Stimulated activated CD4-positive, alpha-beta T cell treated with anti-CD3 and anti-CD28 coated beads, Interleukin-1b, Interleukin-23, amount 100 ng/mL, for 1 hour (primary cell): Measurements from ENCODE around the gene BHLHE23.
A peak's percentile ranks its signal among the peaks of the same experiment; 100 is the strongest.

Experiments used
- DNase-seq, 2 donors: peaks; one replicate each; pipeline ENCODE4 v3.0.0-alpha.2; 2020; ENCODE audit warnings: low read depth in 2 of 2

BHLHE23 gene

DNA sequence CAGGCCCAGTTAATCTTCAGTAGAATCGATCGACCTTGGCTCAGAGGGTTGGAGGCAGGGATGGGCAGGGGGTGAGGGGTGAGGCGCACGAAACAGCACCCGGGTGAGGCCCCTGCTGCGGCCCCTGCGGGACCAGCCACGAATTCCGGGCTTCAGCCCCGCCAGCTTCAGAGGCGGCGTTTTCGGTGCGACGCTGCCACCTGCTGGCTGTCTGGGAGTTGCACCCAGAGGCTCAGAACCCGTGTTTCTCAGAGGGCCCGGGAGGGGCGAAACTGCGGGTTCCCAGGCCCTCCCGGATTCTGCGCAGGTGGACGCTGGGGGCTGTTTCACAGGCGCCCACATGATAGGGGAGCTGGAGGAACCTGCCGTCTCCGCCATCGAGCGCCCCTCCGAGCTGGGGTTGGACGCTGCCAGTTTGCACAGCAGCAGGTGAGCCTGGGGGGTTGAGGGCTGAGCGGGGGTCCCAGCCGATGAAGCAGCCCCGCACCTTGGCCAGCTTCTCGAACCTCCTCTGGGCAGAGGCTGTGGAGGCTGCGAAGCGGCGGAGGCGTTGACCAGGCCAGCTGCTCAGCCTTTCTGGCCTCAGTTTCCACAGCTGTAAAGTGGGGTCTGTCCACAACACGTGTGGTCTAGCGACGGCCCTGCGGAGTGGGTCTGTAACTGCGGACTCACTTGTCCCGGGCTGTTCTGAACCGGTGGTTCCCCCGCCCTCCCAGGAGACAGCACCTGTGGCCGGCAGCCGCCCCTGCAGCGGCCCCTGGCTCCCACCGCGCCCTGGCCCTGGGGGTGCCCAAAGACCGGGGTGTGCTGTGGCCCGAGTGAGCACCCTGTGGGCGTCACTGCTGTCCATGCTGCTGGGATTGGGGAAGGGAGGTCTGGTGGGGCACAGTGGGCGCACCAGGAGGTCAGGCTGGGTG, 2.5 kb upstream of the BHLHE23 start:
- peak; percentile 58 to 82 for DNase-seq

DNA sequence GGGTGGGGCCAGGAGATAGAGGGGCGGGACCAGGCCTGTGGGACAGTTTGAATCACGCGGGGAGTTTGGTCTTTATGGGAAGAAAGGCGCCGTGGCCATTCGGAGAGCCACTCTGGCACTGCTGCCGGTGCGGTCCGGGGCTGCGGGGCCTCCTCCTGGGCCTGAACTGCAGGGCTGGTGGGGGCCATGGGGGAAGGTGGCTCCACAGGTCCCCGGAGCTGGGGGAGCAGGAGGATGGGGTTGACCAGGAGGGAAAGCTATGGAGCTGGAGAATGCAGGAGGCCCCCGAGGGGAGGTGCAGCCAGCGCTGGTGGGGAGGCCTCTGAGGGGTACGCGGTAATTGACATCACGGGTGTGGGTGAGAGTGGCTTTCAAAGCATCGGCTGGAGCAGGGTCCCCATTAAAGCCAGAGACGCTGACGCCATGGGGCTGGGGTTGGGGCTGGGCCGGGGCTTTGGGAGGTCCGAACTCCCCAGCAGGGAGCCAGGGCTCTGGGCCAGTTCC, 1.8 kb upstream of the BHLHE23 start:
- no peak for DNase-seq

DNA sequence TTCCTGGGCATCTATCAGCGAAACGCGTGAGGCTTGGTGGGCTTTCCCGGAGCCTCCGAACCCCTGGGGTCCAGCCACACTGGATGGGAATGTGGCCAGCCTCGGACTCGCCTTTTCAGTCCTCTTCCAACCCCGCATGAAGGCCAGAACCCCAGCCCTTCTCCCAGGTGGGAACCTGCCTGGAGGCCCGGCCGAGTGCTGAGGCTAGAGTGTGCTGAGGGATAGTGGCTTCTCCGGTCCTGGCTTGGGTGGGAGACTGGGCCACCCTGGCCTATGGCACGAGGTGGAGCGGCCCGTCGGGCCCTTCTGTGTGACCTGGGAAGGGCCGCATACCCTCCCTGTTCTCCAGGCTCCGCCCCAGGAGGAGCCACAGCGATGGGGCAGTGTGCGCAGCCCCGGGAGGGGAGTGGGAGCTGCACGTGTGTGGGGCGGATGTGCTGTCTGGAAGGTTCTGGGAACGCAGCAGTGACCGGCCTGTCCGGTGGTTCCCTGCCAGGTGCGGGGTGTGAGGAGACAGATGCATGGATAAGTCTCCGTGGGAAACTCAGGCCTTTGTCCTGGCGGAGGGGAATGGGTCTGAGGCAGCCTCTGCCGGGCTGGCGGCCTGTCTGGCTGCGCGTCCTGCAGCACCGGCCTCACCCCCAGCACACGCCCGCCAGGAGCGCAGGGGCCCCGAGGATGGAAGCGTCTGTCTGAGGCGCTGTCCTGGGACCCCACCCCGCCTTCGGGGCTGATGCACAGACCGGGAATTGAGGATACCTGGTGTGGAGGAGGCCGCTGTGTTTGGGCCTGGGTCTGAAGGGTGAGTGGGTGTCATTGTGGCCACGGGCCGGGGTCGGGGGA, 1.1 kb upstream of the BHLHE23 start:
- no peak for DNase-seq

DNA sequence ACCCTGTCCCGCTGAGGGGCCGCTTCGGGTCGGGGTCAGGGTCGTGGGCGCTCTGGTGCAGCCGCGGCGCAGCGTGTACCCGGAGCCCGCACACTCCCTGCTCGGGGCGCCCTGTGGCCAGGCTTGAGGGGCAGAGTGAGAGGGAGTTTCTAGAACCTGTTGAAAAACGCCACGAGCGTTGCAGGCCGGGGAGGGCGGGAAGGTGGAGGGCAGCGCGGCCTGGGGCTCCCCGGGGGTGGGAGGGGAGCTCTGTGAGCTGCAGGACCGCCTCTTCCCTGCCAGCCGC, 539 bp upstream of the BHLHE23 start:
- no peak for DNase-seq

DNA sequence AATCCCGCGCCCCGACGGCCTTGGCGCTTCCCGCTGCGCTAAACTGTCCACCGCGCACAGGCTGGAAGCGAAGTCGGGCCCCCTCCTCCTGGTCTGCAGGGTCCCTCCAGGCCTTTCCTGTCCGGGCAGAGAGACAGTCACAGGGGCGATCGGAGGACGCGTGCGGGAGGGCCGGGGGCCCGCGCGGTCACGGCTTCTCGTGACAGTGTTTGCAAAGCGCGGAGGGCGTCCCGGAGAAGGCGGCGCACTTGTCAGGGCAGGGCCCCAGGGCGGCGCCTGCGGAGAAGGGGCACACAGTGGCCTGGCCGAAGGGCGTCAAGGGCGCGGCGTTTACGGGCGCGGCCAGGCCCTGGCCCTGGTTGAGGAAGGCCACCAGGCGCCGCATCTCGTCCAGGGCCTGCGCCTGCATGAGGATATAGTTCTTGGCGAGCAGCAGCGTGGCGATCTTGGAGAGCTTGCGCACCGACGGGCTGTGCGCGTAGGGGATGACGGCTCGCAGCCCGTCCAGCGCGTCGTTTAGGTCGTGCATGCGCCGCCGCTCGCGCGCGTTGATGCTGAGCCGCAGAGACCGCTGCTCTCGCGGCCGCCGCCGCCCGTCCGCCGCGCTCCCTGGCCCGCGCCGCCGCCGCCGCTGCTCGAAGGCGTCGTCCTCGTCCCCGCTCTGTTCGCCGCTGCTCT, 763 bp downstream of the BHLHE23 start:
- no peak for DNase-seq

DNA sequence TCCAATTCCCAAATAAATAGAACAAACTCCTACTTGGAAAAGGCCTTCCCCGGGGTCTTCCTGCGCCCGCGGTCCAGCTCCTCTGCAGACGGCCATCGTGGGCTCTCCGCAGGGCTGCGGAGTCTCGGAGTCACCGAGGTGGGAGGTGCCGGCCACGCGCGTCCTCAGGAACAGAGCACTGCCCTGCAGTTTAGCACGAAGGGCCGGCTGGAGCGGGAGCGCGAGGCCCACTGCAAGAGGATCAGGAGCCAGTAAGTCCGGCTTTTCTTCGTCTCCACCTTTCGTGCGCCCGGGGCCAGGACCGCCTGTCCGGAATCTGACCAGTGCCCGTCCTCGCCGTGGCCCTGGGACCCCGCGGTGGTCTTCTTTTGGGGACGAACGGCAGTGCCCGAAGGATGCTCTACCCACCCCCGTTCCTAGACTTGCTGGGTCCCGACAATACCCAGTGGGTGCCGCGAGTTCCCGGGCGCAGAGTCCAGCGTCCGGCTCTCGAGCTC, 1.4 kb downstream of the BHLHE23 start:
- DNase-seq, result no peak

DNA sequence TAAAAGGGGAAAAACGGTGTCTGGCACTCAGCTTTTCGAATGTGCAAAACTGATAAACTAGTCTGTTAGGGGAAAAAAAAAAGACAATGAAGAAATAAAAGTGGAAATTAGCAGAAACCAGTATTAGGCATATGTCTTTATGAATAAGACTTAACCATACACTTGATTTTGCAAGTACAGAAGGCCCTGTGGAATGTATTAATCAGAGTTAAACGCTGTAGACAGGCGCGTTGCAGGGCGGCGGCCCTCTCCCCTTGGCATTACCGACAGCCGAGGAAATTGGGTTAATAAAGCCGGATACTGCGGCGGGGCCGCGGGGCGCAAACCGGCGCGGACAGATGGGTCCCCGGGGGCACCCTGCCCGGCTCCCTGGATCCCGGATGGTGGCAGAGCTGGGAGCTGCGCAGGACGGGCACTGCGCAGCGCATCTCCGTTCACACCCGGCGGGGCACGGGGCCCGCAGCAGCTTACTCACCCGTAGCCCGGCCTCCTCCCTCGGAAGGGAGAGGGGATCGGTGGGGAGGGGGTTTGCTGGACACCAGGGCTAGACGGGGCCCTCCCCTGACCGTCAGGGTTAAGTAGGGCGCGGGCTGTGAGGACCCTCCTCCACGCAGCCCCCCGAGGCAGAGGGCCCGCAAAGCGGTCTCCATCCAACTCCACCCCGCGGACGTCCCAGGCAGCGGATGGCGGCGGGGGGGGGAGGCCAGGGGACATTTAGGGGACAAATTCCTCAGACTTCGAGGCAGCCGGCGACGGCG, 2.0 kb downstream of the BHLHE23 start:
- no peak for DNase-seq

DNA sequence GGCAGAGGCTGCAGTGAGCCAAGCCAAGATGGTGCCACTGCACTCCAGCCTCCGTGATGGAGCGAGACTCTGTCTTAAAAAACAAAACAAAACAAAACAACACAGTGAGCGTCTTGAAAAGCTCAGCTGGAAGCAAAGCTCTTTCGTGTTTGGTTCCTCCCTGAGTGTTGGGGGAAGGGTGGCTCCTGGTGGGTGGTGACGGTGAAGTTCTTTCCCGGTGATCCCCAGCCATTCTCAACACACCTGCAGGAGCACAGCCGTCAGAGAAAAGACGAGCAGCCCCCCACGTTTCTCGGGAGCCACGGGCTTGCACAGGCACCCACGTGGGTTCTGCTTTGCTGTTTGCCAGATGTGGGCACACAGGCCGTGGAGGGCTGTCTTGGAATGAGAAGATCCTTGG, 3.2 kb downstream of the BHLHE23 start:
- DNase-seq, result no peak

DNA sequence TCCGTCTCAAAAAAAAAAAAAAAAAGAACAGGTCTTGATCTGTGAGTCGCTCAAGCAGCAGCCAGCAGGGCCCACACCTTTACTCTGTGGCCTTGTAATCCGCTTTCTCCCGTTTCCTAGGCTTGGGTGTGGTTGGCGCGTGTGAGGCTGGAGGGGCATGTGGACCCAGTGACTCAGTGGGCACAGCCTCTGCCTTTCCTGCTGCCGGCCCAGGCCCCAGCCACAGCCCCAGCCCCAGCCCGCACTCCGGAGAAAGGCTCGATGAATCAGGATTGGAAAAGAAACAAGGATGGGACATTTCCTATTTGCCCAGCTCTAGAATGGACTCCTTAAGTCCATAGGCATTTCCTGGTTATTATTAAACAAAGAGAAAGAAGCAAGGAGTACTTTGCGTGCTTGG, 4.3 kb downstream of the BHLHE23 start:
- no peak for DNase-seq

DNA sequence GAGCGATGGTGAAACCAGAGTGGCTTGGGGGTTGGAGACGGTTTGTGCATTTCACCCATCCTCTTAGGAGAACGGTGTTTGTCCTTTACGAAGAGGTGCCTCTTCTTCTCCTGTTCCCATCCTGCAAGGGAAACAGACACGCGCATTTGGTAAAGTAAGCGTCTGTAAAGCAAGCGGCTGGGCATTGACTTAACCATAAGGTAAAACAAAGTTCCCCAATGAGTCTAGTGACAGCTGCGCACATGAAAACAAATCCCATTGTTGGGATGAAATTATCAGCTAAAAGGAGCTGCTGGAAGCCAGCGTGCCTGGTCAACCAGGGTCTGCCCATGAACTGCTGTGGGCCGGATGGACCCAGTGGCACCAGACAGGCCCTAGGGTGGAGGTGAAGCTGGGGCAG, 5.8 kb downstream of the BHLHE23 start:
- no peak for DNase-seq

DNA sequence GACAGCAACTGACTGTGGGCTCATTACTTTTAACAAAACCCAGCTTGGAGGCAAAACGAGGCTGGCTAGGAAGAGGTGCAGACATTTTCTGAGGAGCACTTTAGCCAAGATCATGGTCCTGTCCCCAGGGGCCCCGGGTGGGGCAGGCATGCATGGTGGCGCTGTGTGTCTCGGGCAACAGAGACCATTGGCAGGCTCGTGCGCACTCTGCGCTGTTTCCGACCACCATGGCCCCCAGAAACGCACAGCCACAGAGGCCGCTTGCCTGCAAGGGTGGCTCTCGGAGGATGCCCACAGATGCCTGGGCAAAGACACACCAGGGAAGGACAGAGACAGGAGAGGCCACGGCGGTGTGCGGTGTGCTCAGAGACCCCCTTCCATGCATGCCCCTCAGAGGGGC, 6.7 kb downstream of the BHLHE23 start:
- no peak for DNase-seq

DNA sequence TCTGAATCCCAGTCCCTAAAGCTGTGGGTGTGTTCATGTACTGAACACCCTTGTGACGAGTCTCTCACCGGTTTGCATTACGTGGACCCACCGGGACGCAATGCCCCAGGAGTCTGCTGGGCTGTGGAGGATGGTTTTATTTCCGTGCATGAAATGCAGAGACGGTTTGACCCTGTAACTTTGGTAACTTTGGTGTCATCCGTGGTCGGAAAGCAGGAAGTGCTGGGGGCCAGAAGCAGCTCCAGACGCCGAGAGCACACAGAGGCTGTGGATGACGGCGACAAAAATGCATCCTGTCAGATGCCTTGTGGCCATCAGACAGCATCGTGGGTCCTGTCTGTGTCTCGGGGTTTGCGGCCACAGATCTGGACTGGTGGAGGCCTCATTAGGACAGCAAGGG, 7.2 kb downstream of the BHLHE23 start:
- DNase-seq, result no peak

DNA sequence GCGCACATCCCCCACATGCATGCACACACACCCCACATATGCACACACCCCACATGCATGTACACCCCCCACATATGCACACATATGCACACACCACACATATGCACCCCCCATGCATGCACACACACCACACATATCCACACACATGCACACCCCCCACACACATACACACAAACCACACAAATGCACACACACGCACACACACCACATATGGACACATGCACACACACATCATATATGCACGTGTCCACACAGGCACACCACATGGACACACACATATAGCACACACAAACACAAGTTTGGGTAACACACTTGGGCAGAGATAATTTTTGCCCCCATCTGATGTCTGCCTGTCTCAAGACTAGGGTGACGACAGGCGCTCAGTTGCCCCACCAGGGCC, 8.3 kb downstream of the BHLHE23 start:
- DNase-seq, result no peak

DNA sequence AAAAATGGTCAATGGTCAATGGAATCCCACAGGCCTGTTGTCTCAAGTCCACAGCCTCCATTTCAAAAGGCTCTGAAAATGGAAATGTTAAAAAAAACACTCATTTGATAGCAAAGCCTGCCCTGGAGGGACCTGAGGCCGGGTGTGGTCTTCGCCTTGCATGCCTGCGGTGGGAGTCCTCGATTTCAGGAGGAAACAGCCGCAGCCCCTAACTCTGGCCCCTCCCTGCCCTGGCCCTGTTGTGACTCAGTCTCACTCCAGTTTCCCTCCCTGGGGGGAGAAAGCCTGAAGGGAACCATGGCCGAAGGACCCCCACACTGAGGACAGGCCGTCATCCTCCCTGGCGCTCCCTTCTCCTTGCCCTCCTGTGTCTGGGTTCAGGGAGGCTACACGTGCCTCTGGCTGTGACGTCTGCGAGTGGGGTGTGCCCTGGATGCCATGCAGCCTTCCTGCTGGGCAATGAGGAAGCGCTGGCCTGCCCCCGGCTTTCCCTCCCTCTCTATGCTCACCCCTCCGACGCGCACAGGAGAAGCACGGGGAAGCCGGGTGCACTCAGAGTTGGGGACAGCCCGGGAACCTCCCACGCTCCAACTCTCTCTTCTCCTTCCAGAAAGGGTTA, 9.2 kb downstream of the BHLHE23 start:
- no peak for DNase-seq

DNA sequence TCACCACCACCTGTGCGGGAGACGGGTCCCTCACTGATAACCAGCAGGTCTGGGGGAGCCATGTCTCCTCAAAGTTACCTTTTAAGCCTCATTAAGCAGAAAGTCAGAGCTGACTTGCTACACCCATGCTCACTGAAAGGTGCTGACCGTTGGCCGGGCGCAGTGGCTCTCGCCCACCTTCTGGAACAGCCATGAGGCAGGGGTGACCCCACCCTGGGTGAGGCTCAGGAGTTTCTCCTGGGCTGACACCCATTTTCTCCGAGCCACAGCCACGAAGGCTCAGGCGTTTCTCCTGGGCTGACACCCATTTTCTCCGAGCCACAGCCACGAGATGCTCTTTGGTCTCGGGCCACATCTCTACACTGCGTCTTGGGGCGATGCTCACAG, 10.2 kb downstream of the BHLHE23 start:
- no peak for DNase-seq

DNA sequence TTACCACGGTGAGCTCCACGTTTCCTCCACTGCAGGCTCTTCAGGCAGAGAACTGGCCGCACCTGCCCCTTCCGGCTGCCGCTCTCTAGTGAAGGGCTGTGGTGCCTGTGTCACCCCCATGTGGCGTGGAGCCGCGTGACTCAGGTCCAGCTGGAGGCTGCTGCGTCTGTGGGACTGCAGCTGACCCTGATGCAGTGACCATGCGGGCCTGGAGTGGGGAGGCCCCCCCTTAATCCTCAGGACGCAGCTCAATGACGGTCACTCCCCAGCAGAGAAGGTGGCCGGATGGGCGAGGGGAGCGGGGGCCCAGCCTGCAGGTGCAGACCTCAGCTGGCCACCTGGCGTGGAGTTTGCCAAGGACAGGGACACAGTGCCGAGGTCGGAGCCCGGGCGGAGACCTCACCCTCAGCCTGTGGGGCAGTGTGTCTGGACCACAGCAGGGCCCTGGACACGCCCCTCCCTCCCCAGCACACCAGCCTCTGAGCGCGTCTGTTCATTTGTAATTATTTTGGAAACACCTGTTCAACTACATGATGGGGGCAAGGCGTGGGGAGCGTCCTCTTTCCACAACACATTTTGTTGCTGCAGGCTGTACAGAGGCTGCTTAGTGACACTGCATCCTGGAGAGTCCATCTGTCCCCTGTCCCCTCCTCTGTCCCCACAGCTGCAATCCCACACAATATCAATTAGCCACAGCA, 10.7 kb downstream of the BHLHE23 start:
- no peak for DNase-seq

DNA sequence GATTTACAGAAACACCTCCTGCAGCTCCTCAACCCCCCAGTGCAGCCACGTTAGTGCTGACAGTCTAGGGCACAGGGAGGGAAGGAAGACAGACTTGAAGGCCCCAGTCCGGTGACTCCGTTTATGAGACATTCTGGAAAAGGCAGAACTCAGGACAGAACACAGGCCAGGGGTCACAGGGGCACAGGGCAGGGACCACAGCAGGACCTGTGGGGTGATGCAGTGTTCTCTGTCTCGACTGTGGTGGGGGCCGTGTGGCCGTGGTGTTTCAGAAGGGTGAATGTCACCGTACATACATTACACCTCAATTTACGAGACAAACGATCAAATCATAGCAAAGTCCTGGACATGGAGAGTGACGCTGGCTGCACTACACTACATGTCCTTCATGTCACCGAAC, 11.3 kb downstream of the BHLHE23 start:
- DNase-seq, result no peak

DNA sequence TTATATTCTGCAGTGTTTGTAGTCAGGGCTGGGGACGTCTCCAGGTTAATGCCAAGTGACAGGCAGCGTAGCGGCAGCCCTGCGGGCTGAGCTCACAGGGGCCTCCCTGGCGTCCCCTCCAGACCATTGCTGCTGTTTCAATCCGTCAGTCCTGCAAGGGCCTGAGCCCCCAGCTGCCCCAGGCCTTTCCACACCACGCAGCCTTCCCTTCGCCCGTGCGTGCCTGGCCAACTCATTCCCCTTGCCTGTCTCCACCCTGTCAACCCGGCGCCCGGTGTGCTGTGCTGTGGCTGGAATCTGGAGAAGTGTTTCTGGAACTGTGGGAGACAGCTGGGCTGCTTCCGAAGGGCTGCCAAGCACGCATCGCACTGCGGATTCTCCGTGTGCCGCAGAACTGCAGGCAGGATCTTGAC, 11.9 kb downstream of the BHLHE23 start:
- DNase-seq, result no peak

DNA sequence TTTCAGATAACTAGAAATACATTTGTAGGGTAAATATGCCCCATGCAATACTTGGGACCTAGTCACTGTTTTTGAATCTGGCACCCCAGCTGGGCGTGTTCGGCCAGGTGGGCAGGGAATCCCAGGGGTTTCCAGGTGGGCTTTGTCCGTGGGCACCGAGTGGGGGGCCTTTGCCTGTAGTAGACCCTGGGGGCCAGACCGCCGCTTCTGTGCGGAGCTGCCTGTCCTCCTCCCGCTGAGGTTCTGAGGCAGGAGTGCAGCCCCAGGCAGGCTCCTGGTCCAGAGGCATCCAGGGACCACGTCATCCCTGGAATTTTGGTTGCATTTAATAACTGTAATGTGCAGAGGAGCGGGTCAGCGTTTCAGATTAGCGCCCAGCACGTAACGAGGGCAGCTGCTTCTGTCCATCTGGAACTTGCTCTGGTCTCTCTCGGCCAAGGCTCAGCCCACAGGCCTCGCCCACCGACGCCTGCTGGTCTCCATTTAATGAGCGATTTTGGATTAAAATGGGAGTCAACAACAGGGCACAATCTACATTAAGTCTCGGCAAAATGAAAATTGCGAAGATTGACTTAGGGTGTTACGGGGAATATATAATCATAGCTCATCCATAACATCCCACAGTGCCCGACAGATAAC, 12.8 kb downstream of the BHLHE23 start:
- no peak for DNase-seq

DNA sequence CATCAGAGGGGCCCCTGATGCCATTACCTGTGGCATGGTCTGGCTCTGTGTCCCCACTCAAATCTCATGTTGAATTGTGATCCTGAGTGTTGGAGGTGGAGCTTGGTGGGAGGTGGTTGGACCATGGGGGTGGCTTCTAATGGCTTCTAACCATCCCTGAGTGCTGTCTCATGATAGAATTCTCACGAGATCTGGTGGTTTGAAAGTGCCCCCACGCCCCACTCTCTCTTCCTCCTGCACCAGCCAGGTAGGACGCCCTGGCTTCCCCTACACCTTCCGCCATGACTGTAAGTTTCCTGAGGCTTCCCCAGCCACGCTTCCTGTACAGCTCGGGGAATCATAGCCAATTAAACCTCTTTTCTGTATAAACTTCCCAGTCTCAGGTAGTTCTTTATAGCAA, 14.9 kb downstream of the BHLHE23 start:
- DNase-seq, result no peak
